ENCODE data around the gene C6orf118. TPM values are rescaled to one million over a fixed set of nuclear protein-coding genes. Genes with fewer than 3 reads are reported as not detected.

C6orf118 gene
- total and polyA plus RNA-seq, 10 of the 15 experiments (the other 5 are each of a cell fraction or from before 2014, with no cell fraction given), result not detected

- TF ChIP-seq, protein P1, sequence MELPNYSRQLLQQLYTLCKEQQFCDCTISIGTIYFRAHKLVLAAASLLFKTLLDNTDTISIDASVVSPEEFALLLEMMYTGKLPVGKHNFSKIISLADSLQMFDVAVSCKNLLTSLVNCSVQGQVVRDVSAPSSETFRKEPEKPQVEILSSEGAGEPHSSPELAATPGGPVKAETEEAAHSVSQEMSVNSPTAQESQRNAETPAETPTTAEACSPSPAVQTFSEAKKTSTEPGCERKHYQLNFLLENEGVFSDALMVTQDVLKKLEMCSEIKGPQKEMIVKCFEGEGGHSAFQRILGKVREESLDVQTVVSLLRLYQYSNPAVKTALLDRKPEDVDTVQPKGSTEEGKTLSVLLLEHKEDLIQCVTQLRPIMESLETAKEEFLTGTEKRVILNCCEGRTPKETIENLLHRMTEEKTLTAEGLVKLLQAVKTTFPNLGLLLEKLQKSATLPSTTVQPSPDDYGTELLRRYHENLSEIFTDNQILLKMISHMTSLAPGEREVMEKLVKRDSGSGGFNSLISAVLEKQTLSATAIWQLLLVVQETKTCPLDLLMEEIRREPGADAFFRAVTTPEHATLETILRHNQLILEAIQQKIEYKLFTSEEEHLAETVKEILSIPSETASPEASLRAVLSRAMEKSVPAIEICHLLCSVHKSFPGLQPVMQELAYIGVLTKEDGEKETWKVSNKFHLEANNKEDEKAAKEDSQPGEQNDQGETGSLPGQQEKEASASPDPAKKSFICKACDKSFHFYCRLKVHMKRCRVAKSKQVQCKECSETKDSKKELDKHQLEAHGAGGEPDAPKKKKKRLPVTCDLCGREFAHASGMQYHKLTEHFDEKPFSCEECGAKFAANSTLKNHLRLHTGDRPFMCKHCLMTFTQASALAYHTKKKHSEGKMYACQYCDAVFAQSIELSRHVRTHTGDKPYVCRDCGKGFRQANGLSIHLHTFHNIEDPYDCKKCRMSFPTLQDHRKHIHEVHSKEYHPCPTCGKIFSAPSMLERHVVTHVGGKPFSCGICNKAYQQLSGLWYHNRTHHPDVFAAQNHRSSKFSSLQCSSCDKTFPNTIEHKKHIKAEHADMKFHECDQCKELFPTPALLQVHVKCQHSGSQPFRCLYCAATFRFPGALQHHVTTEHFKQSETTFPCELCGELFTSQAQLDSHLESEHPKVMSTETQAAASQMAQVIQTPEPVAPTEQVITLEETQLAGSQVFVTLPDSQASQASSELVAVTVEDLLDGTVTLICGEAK (IDR thresholded peaks at IDR 0.05; ENCODE audit: borderline replicate concordance), result no peak
- TF ChIP-seq ZNF24 (IDR thresholded peaks at IDR 0.05), result no peak
- no peak for TF ChIP-seq RBBP5 (conservative IDR thresholded peaks at IDR 0.05)
These were observed 10.5 kb downstream of the C6orf118 start (continued) for GRCh38 chr6:165298875-165299274.

GRCh38 chr6:165298402-165298801 lies 11.0 kb downstream of the C6orf118 start:
- TF ChIP-seq IKZF1 (conservative IDR thresholded peaks at IDR 0.05), result no peak
- TF ChIP-seq MYB (IDR thresholded peaks at IDR 0.05; ENCODE audit: borderline replicate concordance, low read depth, low read length), result no peak
- no peak for TF ChIP-seq RAD51 (IDR thresholded peaks at IDR 0.05)
- TF ChIP-seq ZNF207 (IDR thresholded peaks at IDR 0.05; ENCODE audit: borderline replicate concordance), result no peak
- TF ChIP-seq SMAD1 (IDR thresholded peaks at IDR 0.05; ENCODE audit: low read depth, partially characterized antibody), result no peak
- no peak for TF ChIP-seq ESRRA (IDR thresholded peaks at IDR 0.05; ENCODE audit: low read length)
- TF ChIP-seq SMAD5 (IDR thresholded peaks at IDR 0.05; ENCODE audit: low read depth), result no peak
- TF ChIP-seq CHD4 (IDR thresholded peaks at IDR 0.05), result no peak
- no peak for TF ChIP-seq ZNF24 (IDR thresholded peaks at IDR 0.05)
- TF ChIP-seq EED (IDR thresholded peaks at IDR 0.05; ENCODE audit: low read depth), result no peak
- no peak for TF ChIP-seq GABPA (IDR thresholded peaks at IDR 0.05; ENCODE audit: low read depth)
- TF ChIP-seq SREBF2 (IDR thresholded peaks at IDR 0.05; ENCODE audit: low read length), result no peak
- TF ChIP-seq CBFB (IDR thresholded peaks at IDR 0.05; ENCODE audit: low read depth), result no peak
- CTCF ChIA-PET, result no interaction called here

More at GRCh38 chr6:165298402-165298801, 11.0 kb downstream of the C6orf118 start:
- WGBS (ENCODE audit: insufficient coverage, insufficient replicate concordance, low lambda C conversion rate, missing lambda C conversion rate), result 43% methylated on average over 6 of the region's 6 CpGs
- ChIA-PET SMC1A (ENCODE audit: uncharacterized antibody, unreplicated experiment) (no interaction called here), POLR2A (no interaction called here), RAD21 (ENCODE audit: unreplicated experiment) (no interaction called here)
- no peaks in the 10 kb centered on the region for H3K79me2 ChIP-seq (ENCODE audit: control insufficient read depth, insufficient read depth, low read length)
- no peaks in the 10 kb centered on the region for H3K36me3 ChIP-seq (ENCODE audit: control insufficient read depth in 2 of 2, insufficient read depth in 2 of 2, low read length in 1 of 2)
- H3K27me3 ChIP-seq (replicated peaks in 1 of 2; ENCODE audit: control insufficient read depth in 2 of 2, insufficient read depth in 2 of 2, low read length in 1 of 2), result no peaks in the 10 kb centered on the region
- H3K9me3 ChIP-seq (replicated peaks; ENCODE audit: control insufficient read depth, insufficient read depth, low read length), result no peaks in the 10 kb centered on the region; the same call in 2 of the 3 replicates
- no TSS peak for BruUV-seq (replicated peaks)
- H2AFZ ChIP-seq (ENCODE audit: control insufficient read depth, low read depth, low read length), result no peak overlapping the region
- ATAC-seq (no peak), FAIRE-seq (no peak), DNase-seq (ENCODE audit: low read depth, low spot score) (no peak)
- no peak overlapping the region for H3K9ac ChIP-seq (ENCODE audit: control insufficient read depth, insufficient read depth, low read length)
- no peaks in the 10 kb centered on the region for H4K20me1 ChIP-seq (ENCODE audit: control insufficient read depth, insufficient read depth)
- in situ Hi-C loops (cut with MboI) (no loop called here), intact Hi-C loops (cut with micrococcal nuclease; ENCODE audit: unreplicated experiment) (no loop called here)
- H3K4me1 ChIP-seq (ENCODE audit: control insufficient read depth, insufficient read depth, low read length), result no peaks in the 10 kb centered on the region
- no peak overlapping the region for H3K4me3 ChIP-seq
- no peak overlapping the region for H3K27ac ChIP-seq (ENCODE audit: control insufficient read depth, insufficient read depth)
- no peak overlapping the region for H3K4me2 ChIP-seq (ENCODE audit: control insufficient read depth, insufficient read depth)

Measured in GM12878 (cell line).